Loucy (cell line): Measurements from ENCODE around the gene ARRB1.

Source experiments
- H2AFZ ChIP-seq: fragments of 200-600 bp; sonication (generic); 2 replicates; pipeline ENCODE4 v1.6.0; 2016; ENCODE audit warnings: antibody characterized with exemption, mild to moderate bottlenecking, low read length, moderate library complexity
- H3F3A ChIP-seq: fragments of 200-600 bp; 2 replicates; pipeline ENCODE4 v1.6.0; 2016; ENCODE audit warnings: antibody characterized with exemption, low read depth, mild to moderate bottlenecking
- H3K27me3 ChIP-seq: fragments of 200-600 bp; sonication (generic); 2 replicates; pipeline ENCODE4 v1.6.1; 2014; ENCODE audit warnings: low read length, mild to moderate bottlenecking; ENCODE audit not compliant: insufficient read depth, poor library complexity, severe bottlenecking
- H3K36me3 ChIP-seq: fragments of 200-600 bp; sonication (generic); 2 replicates; pipeline ENCODE4 v1.6.1; 2016; ENCODE audit warnings: low read length; ENCODE audit not compliant: insufficient read depth
- H3K4me1 ChIP-seq: fragments of 200-600 bp; sonication (generic); 2 replicates; pipeline ENCODE4 v1.5.1; 2014; ENCODE audit warnings: low read length, mild to moderate bottlenecking; ENCODE audit not compliant: insufficient read depth, poor library complexity, severe bottlenecking
- H3K4me2 ChIP-seq: fragments of 200-600 bp; sonication (generic); 2 replicates; pipeline ENCODE4 v1.6.0; 2014; ENCODE audit warnings: antibody characterized with exemption, low read length, low read depth, mild to moderate bottlenecking; ENCODE audit not compliant: poor library complexity, severe bottlenecking
- H3K4me3 ChIP-seq: fragments of 200-600 bp; sonication (generic); 2 replicates; pipeline ENCODE4 v1.5.1; 2014; ENCODE audit warnings: low read length, mild to moderate bottlenecking, mixed read lengths; ENCODE audit not compliant: poor library complexity, severe bottlenecking
- H3K79me2 ChIP-seq: fragments of 200-600 bp; sonication (generic); 2 replicates; pipeline ENCODE4 v1.6.1; 2014; ENCODE audit warnings: low read length; ENCODE audit not compliant: insufficient read depth
- H3K9ac ChIP-seq: fragments of 200-600 bp; sonication (generic); 2 replicates; pipeline ENCODE4 v1.6.0; 2014; ENCODE audit warnings: mild to moderate bottlenecking, low read depth, low read length, moderate library complexity; ENCODE audit not compliant: poor library complexity, severe bottlenecking
- H3K9me2 ChIP-seq: fragments of 200-600 bp; sonication (generic); replicated peaks from 2 replicates; pipeline ENCODE4 v1.6.1; 2016; ENCODE audit warnings: low read depth, low read length, mixed read lengths
- H3K9me3 ChIP-seq: fragments of 200-600 bp; sonication (generic); 2 replicates; pipeline ENCODE4 v1.6.1; 2014; ENCODE audit warnings: mild to moderate bottlenecking, antibody characterized with exemption, low read length, low read depth; ENCODE audit not compliant: insufficient read depth
- H4K20me1 ChIP-seq: fragments of 200-600 bp; sonication (generic); 2 replicates; pipeline ENCODE4 v1.6.0; 2014; ENCODE audit warnings: antibody characterized with exemption, low read length, mild to moderate bottlenecking; ENCODE audit not compliant: insufficient read depth, poor library complexity, severe bottlenecking
- CTCF ChIP-seq: fragments of 200-600 bp; sonication (generic); conservative IDR thresholded peaks from 2 replicates; pipeline ENCODE4 v1.5.1; 2014; ENCODE audit warnings: mild to moderate bottlenecking, antibody characterized with exemption, low read length
- EZH2phosphoT487 ChIP-seq: fragments of 200-600 bp; IDR thresholded peaks from 2 replicates; pipeline ENCODE4 v1.6.1; 2018; ENCODE audit warnings: antibody characterized with exemption, mild to moderate bottlenecking, moderate library complexity, borderline replicate concordance

The ARRB1 gene

GRCh38 chr11:75280227-75280701 lies 71.2 kb downstream of the ARRB1 start:
- H3K27me3 ChIP-seq: no peaks in the 10 kb centered on the region
- no peaks in the 10 kb centered on the region for H3K9me3 ChIP-seq
- no peaks in the 10 kb centered on the region for H3K9me2 ChIP-seq
- no peaks in the 10 kb centered on the region for H3K4me1 ChIP-seq
- H3K4me2 ChIP-seq: no peak overlapping the region
- H3K4me3 ChIP-seq: no peak overlapping the region
- no peak overlapping the region for H3K9ac ChIP-seq
- no peak overlapping the region for H2AFZ ChIP-seq
- H3K79me2 ChIP-seq: no peaks in the 10 kb centered on the region
- no peaks in the 10 kb centered on the region for H4K20me1 ChIP-seq
- no peaks in the 10 kb centered on the region for H3F3A ChIP-seq
- peaks cover 97% of the 10 kb centered on the region; the same call in 1 of the 2 replicates for H3K36me3 ChIP-seq
- TF ChIP-seq EZH2phosphoT487 (no peak), CTCF (peak; percentile 97)

- Histone ChIP-seq H3K4me1 (no peaks in the 10 kb centered on the region), H4K20me1 (no peaks in the 10 kb centered on the region), H2AFZ (no peak overlapping the region), H3K36me3 (peaks cover 89% of the 10 kb centered on the region; the same call in 1 of the 2 replicates), H3K9me3 (no peaks in the 10 kb centered on the region), H3F3A (no peaks in the 10 kb centered on the region), H3K79me2 (no peaks in the 10 kb centered on the region), H3K4me2 (no peak overlapping the region), H3K4me3 (no peak overlapping the region), H3K27me3 (no peaks in the 10 kb centered on the region), H3K9ac (no peak overlapping the region), H3K9me2 (no peaks in the 10 kb centered on the region)
- TF ChIP-seq CTCF: no peak
- TF ChIP-seq EZH2phosphoT487: no peak
Observed at GRCh38 chr11:75279273-75279672, 72.2 kb downstream of the ARRB1 start.

- Histone ChIP-seq H3K79me2 (no peaks in the 10 kb centered on the region), H3K9me2 (no peaks in the 10 kb centered on the region), H3K4me2 (no peak overlapping the region), H3K4me1 (no peaks in the 10 kb centered on the region), H3K9me3 (no peaks in the 10 kb centered on the region), H3K4me3 (no peak overlapping the region), H3F3A (no peaks in the 10 kb centered on the region), H4K20me1 (no peaks in the 10 kb centered on the region), H3K27me3 (no peaks in the 10 kb centered on the region), H3K9ac (no peak overlapping the region), H2AFZ (no peak overlapping the region), H3K36me3 (peaks cover 89% of the 10 kb centered on the region; the same call in 1 of the 2 replicates)
- TF ChIP-seq EZH2phosphoT487 (no peak), CTCF (no peak)
Observed at GRCh38 chr11:75277991-75278790, 73.3 kb downstream of the ARRB1 start.
